K562 (cell line): ENCODE results near the gene CNPPD1. TPM values are rescaled to one million over a fixed set of nuclear protein-coding genes. Genes with fewer than 3 reads are reported as not detected.

ENCODE experiments used
- ATAC-seq: fragments of 200-7000 bp; cut with Tn5 transposase; 3 replicates; pipeline ENCODE4 v1.9.1; 2020; ENCODE audit warnings: moderate library complexity
- BruUV-seq: library from RNA; stranded (reverse); fragments of 400-500 nt; replicated peaks from 2 replicates; lab custom pipeline; 2021; lab: Mats Ljungman, UMichigan
- CTCF ChIA-PET: fragments of 300-600 bp; formaldehyde crosslinking; extraction: SDS; loops from one replicate; lab custom pipeline; 2021; ENCODE audit warnings: low intra/inter-chr PET ratio; lab: Yijun Ruan, JAX
- POLR2A ChIA-PET: fragments of 300-600, 350-650 bp; sonication (Branson Sonifier 250); formaldehyde crosslinking; extraction: SDS; loops from one replicate; lab custom pipeline; 2021; ENCODE audit warnings: antibody characterized with exemption, inconsistent platforms; lab: Yijun Ruan, JAX
- DNase-seq, 4 experiments: peaks; one replicate each; pipeline versions ENCODE4 v3.0.0 to v3.0.0-alpha.2; 2011 to 2018; ENCODE audit warnings: low spot score in 3 of 4, mixed read lengths in 3 of 4; ENCODE audit errors: extremely low read depth in 1 of 4
- FAIRE-seq: peaks from 2 replicates; lab custom pipeline; 2011; peaks lifted over from hg19 to GRCh38; lab: Jason Lieb, UNC
- H2AFZ ChIP-seq: 2 replicates; pipeline ENCODE4 v1.6.0; 2011; ENCODE audit warnings: low read depth, low read length, control low read depth, inconsistent platforms
- H3K27ac ChIP-seq: fragments of 200-600 bp; 3 replicates; pipeline ENCODE4 v1.8.0; 2011; ENCODE audit warnings: low read depth, mild to moderate bottlenecking, control low read depth, inconsistent platforms, low read length, moderate library complexity, mixed read lengths; ENCODE audit errors: extremely low read depth
- H3K27me3 ChIP-seq, 2 experiments: fragments of 300-600 bp in 1 of 2; 2 replicates in 1 of 2; 3 replicates in 1 of 2; pipeline versions ENCODE4 v1.6.0 to v1.8.0; 2011; ENCODE audit warnings: inconsistent platforms in 2 of 2, low read length in 2 of 2, mild to moderate bottlenecking in 1 of 2, mixed read lengths in 1 of 2, moderate library complexity in 1 of 2; ENCODE audit not compliant: control insufficient read depth in 2 of 2, insufficient read depth in 2 of 2
- H3K36me3 ChIP-seq: fragments of 300-600 bp; 3 replicates; pipeline ENCODE4 v1.8.0; 2011; ENCODE audit warnings: mild to moderate bottlenecking, low read length, inconsistent platforms; ENCODE audit not compliant: control insufficient read depth, insufficient read depth
- H3K4me1 ChIP-seq, 2 experiments: fragments of 200-600 bp in 1 of 2; replicated peaks in 1 of 2; 2 replicates in 1 of 2; 3 replicates in 1 of 2; pipeline versions ENCODE4 v1.5.1 to v1.8.0; 2011; ENCODE audit warnings: inconsistent platforms in 2 of 2, low read length in 2 of 2, mild to moderate bottlenecking in 1 of 2, mixed read lengths in 1 of 2, moderate library complexity in 1 of 2; ENCODE audit not compliant: control insufficient read depth in 2 of 2, insufficient read depth in 2 of 2
- H3K4me2 ChIP-seq: 2 replicates; pipeline ENCODE4 v1.6.1; 2011; ENCODE audit warnings: low read length, control low read depth, inconsistent platforms, mixed read lengths; ENCODE audit not compliant: insufficient read depth
- H3K4me3 ChIP-seq: fragments of 200-600 bp; sonication (generic), shearing (Covaris generic); 2 replicates; pipeline ENCODE4 v1.5.1; 2016; ENCODE audit warnings: control low read depth, inconsistent platforms
- H3K79me2 ChIP-seq: fragments of 200-600 bp; 3 replicates; pipeline ENCODE4 v1.8.0; 2011; ENCODE audit warnings: low read length, inconsistent platforms; ENCODE audit not compliant: control insufficient read depth, insufficient read depth
- H3K9ac ChIP-seq, 2 experiments: 2 replicates each; pipeline versions ENCODE4 v1.6.0 to v1.6.1; 2011; ENCODE audit warnings: low read depth in 2 of 2, low read length in 2 of 2, control low read depth in 1 of 2, inconsistent platforms in 1 of 2, mild to moderate bottlenecking in 1 of 2, mixed read lengths in 1 of 2; ENCODE audit not compliant: insufficient read depth in 1 of 2
- H3K9me1 ChIP-seq: one replicate; pipeline ENCODE4 v1.6.0; 2011; ENCODE audit warnings: inconsistent platforms, mild to moderate bottlenecking, low read length, moderate library complexity; ENCODE audit not compliant: control insufficient read depth, insufficient read depth
- H3K9me3 ChIP-seq: replicated peaks from 2 replicates; pipeline ENCODE4 v1.5.1; 2011; ENCODE audit warnings: low read depth, low read length, inconsistent platforms; ENCODE audit not compliant: control insufficient read depth, insufficient read depth
- H4K20me1 ChIP-seq: replicated peaks from 2 replicates; pipeline ENCODE4 v1.6.1; 2011; ENCODE audit warnings: low read length, inconsistent platforms, mixed read lengths; ENCODE audit not compliant: control insufficient read depth, insufficient read depth
- PATZ1 ChIP-seq: fragments of 250-450 bp; sonication (Bioruptor Pico); IDR thresholded peaks from 2 replicates; pipeline ENCODE4 v1.5.0; 2020; ENCODE audit warnings: mild to moderate bottlenecking, borderline replicate concordance
- SREBF2 ChIP-seq: sonication (generic); formaldehyde crosslinking; IDR thresholded peaks from 2 replicates; pipeline ENCODE4 v1.4.0; 2020; ENCODE audit warnings: mild to moderate bottlenecking, missing genetic modification reagents
- ZNF316 ChIP-seq: fragments of 450-650 bp; IDR thresholded peaks from 2 replicates; pipeline ENCODE4 v1.6.1; 2016
- WGBS: fragments of 100-300 bp; shearing (Covaris generic); methylation state at CpG from one replicate; pipeline ENCODE4 v1.1.6; 2016; ENCODE audit warnings: low coverage, mixed read lengths; ENCODE audit not compliant: insufficient coverage; ENCODE audit errors: missing lambda C conversion rate; 5-methylcytosine and 5-hydroxymethylcytosine counted together
- in situ Hi-C: fragments of 300-500 bp; cut with MboI; formaldehyde crosslinking; loops from 4 replicates; pipeline ENCODE4 v1.15.0; 2018; ENCODE audit warnings: inconsistent platforms, mixed read lengths
- intact Hi-C: fragments of 100-400 bp; cut with micrococcal nuclease; formaldehyde crosslinking; loops from 2 replicates; pipeline ENCODE4 v1.14.2; 2022
- polyA plus RNA-seq, 8 experiments: library from polyadenylated mRNA; depleted of rRNA in 4 of 8; stranded (reverse) in 5 of 8; unstranded in 3 of 8; fragments of >200 nt; fragmentation: Nextera tagmentation in 2 of 8; fragmentation: Illumina TruSeq in 1 of 8; extraction: Ambion mirVana in 2 of 8; extraction: Trizol in 1 of 8; gene quantifications; 2 replicates each; pipeline versions ENCODE4 v1.2.1 to v1.2.3, GENCODE V29; 2011 to 2014; ENCODE audit warnings: inconsistent platforms in 1 of 8, missing spikeins in 1 of 8
- total RNA-seq, 7 experiments: library from RNA; depleted of rRNA in 6 of 7; stranded (reverse); fragments of >200 nt in 6 of 7; fragmentation: Illumina TruSeq in 2 of 7; extraction: Trizol in 2 of 7; gene quantifications; 2 replicates each; pipeline versions ENCODE4 v1.2.1 to v1.2.3, GENCODE V29; 2011 to 2021; ENCODE audit warnings: low replicate concordance in 1 of 7

Gene CNPPD1
- total and polyA plus RNA-seq, 9 of the 15 experiments (the other 6 are each of a cell fraction or from before 2014, with no cell fraction given) = 9.9 to 53.5 (median 27.0) TPM

DNA sequence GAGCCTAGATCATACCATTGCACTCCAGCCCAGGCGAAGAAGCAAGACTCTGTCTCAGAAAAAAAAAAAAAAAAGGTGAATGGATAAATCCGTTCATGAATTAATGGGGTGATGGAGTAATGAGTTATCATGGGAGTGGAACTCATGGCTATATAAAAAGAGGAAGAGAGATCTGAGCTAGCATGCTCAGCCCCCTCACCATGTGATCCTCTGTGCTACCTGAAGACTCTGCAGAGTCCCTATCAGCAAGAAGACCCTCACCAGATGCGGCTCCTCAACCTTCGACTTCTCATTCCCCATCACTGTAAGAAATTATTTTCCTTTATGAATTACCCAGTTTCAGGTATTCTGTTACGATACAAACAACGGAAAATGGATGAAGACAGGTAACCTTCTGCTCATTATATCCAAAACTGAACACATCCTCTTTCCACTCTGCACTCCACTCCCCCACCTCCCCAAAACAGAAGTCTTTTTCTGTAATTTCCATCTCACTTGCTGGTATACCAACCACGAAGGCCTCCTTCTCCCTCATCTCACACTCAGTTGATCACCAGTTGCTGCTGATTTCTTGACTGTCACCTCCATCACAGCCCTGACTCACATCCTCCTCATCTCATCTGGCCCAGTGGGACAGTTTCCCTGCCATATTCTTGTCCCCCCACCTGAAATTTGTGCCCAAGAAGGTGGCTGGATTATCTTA, 10.2 kb upstream of the CNPPD1 start:
- DNase-seq = no peak
- Histone ChIP-seq H2AFZ (no peak overlapping the region), H3K4me3 (no peak overlapping the region)
- WGBS = 80% methylated on average over 6 of the region's 7 CpGs
- intact Hi-C loops = no loop called here
- peak; percentile 29; the same call in 2 of the 3 replicates for ATAC-seq
- in situ Hi-C loops = no loop called here
- TF ChIP-seq ZNF316 (no peak), SREBF2 (CRISPR knock-in tag) (no peak), PATZ1 (no peak)
- TF ChIP-seq, all 486 proteins: peak for 0
- Histone ChIP-seq H3K27ac (no peak overlapping the region), H3K9ac (no peak overlapping the region), H3K4me2 (no peak overlapping the region), H3K9me3 (no peaks in the 10 kb centered on the region), H3K79me2 (no peaks in the 10 kb centered on the region), H3K27me3 (no peaks in the 10 kb centered on the region), H4K20me1 (no peaks in the 10 kb centered on the region), H3K9me1 (no peaks in the 10 kb centered on the region), H3K4me1 (no peaks in the 10 kb centered on the region; a peak in 1 of 5 replicates), H3K36me3 (peaks cover 34% of the 10 kb centered on the region; the same call in 2 of the 3 replicates)
- ChIA-PET POLR2A (interaction anchor here (0.7 to 1.7 kb wide), 3 partner anchors 10 to 53 kb away, joined by 3 to 6 read pairs (median 3); no protein-coding TSS in a partner anchor), CTCF (no interaction called here)
- no TSS peak for BruUV-seq
- FAIRE-seq = no peak
